Mucosa of rectum (tissue), 2 donors: ENCODE data around the gene ZNF85.
A peak's percentile ranks its signal among the peaks of the same experiment; 100 is the strongest.
"Not testable (repeated sequence)": the region's sequence is repeated elsewhere in the genome, so short reads cannot be mapped to it uniquely, and the experiment has no call there.

Source experiments
- H3K27ac ChIP-seq, 2 donors: one replicate each; pipeline ENCODE4 v1.7.0; 2013; ENCODE audit warnings: inconsistent platforms in 2 of 2, low read depth in 2 of 2, low read length in 2 of 2
- H3K27me3 ChIP-seq, 2 donors: one replicate each; pipeline ENCODE4 v1.7.0; 2013; ENCODE audit warnings: low read length in 2 of 2; ENCODE audit not compliant: control insufficient read depth in 2 of 2, insufficient read depth in 2 of 2
- H3K36me3 ChIP-seq, 2 donors: one replicate each; pipeline ENCODE4 v1.7.0; 2013; ENCODE audit warnings: low read length in 2 of 2; ENCODE audit not compliant: control insufficient read depth in 2 of 2, insufficient read depth in 2 of 2
- H3K4me1 ChIP-seq, 2 donors: one replicate each; pipeline ENCODE4 v1.7.0; 2013; ENCODE audit warnings: low read length in 2 of 2, mild to moderate bottlenecking in 1 of 2; ENCODE audit not compliant: control insufficient read depth in 2 of 2, insufficient read depth in 2 of 2
- H3K4me3 ChIP-seq, 2 donors: one replicate each; pipeline ENCODE4 v1.7.0; 2013; ENCODE audit warnings: low read length in 2 of 2
- H3K9ac ChIP-seq, 2 donors: one replicate each; pipeline ENCODE4 v1.7.0; 2013; ENCODE audit warnings: low read length in 2 of 2, low read depth in 1 of 2, mild to moderate bottlenecking in 1 of 2
- H3K9me3 ChIP-seq, 2 donors: one replicate each; pipeline ENCODE4 v1.7.0; 2013; ENCODE audit warnings: low read length in 2 of 2; ENCODE audit not compliant: control insufficient read depth in 2 of 2
- donor health status: healthy.
- donor health status: Normal muscosa, but diverticular disease.

Gene ZNF85

GRCh38 chr19:20923077-20923871 is at the start of gene ZNF85:
ZNF85 (plus strand) TSS chr19:20923251; CDS start chr19:20923401, 150 bp downstream.
- peak within 1 kb of the TSS; percentile 86 to 97 for H3K4me3 ChIP-seq
- no peaks in the 10 kb centered on the region for H3K27me3 ChIP-seq
- H3K4me1 ChIP-seq: no peaks in the 10 kb centered on the region
- no peaks in the 10 kb centered on the region for H3K9me3 ChIP-seq
- peak within 1 kb of the TSS; percentile 83 to 85 for H3K9ac ChIP-seq
- peak within 1 kb of the TSS; percentile 81 to 85 for H3K27ac ChIP-seq
- H3K36me3 ChIP-seq: no peaks in the 10 kb centered on the region

GRCh38 chr19:20879501-20879900 is 43.5 kb upstream of the ZNF85 start:
- no peak overlapping the region for H3K9ac ChIP-seq
- H3K9me3 ChIP-seq: peaks cover 21 to 61% of the 10 kb centered on the region in 2 donors
- H3K27ac ChIP-seq: no peak overlapping the region
- H3K27me3 ChIP-seq: no peaks in the 10 kb centered on the region
- no peaks in the 10 kb centered on the region for H3K36me3 ChIP-seq
- no peaks in the 10 kb centered on the region for H3K4me1 ChIP-seq
- H3K4me3 ChIP-seq: no peak overlapping the region

GRCh38 chr19:20912973-20913372 is 10.1 kb upstream of the ZNF85 start:
- Histone ChIP-seq H3K9ac (no peak overlapping the region), H3K27me3 (no peaks in the 10 kb centered on the region), H3K27ac (no peak overlapping the region), H3K4me1 (no peaks in the 10 kb centered on the region), H3K36me3 (no peaks in the 10 kb centered on the region), H3K4me3 (no peak overlapping the region), H3K9me3 (peaks cover 3 to 21% of the 10 kb centered on the region in 2 donors)

GRCh38 chr19:20925481-20925880 is 2.4 kb downstream of the ZNF85 start:
- no peaks in the 10 kb centered on the region for H3K36me3 ChIP-seq
- H3K27me3 ChIP-seq: no peaks in the 10 kb centered on the region
- no peak overlapping the region for H3K4me3 ChIP-seq
- H3K9me3 ChIP-seq: no peaks in the 10 kb centered on the region
- H3K4me1 ChIP-seq: no peaks in the 10 kb centered on the region
- H3K9ac ChIP-seq: no peak overlapping the region
- no peak overlapping the region for H3K27ac ChIP-seq

GRCh38 chr19:20926796-20927195 is 3.7 kb downstream of the ZNF85 start:
- Histone ChIP-seq H3K9me3 (no peaks in the 10 kb centered on the region), H3K9ac (no peak overlapping the region), H3K4me1 (no peaks in the 10 kb centered on the region)

GRCh38 chr19:20928371-20928770 is 5.3 kb downstream of the ZNF85 start:
- Histone ChIP-seq H3K9ac (no peak overlapping the region), H3K36me3 (no peaks in the 10 kb centered on the region), H3K4me1 (no peaks in the 10 kb centered on the region), H3K27me3 (no peaks in the 10 kb centered on the region), H3K4me3 (no peak overlapping the region), H3K9me3 (no peaks in the 10 kb centered on the region), H3K27ac (no peak overlapping the region)

More at GRCh38 chr19:20926796-20927195, 3.7 kb downstream of the ZNF85 start:
- Histone ChIP-seq H3K36me3 (no peaks in the 10 kb centered on the region), H3K27ac (no peak overlapping the region), H3K27me3 (no peaks in the 10 kb centered on the region), H3K4me3 (no peak overlapping the region)

- H3K4me3 ChIP-seq, H3K27ac ChIP-seq, H3K27me3 ChIP-seq, H3K9me3 ChIP-seq, H3K9ac ChIP-seq, H3K4me1 ChIP-seq: not testable (repeated sequence)
- H3K36me3 ChIP-seq: peaks cover 4 to 14% of the 10 kb centered on the region in 2 donors
Measured at GRCh38 chr19:20936322-20936947, 13.4 kb downstream of the ZNF85 start.

- not testable (repeated sequence) for H3K27me3 ChIP-seq, H3K9ac ChIP-seq, H3K4me1 ChIP-seq, H3K9me3 ChIP-seq, H3K27ac ChIP-seq, H3K4me3 ChIP-seq, H3K36me3 ChIP-seq
Measured at GRCh38 chr19:20952561-20953095, 29.6 kb downstream of the ZNF85 start.

- Histone ChIP-seq H3K4me1 (no peaks in the 10 kb centered on the region), H3K27ac (no peak overlapping the region), H3K27me3 (no peaks in the 10 kb centered on the region), H3K4me3 (no peak overlapping the region), H3K9me3 (no peaks in the 10 kb centered on the region), H3K9ac (no peak overlapping the region), H3K36me3 (no peaks in the 10 kb centered on the region)
Measured at GRCh38 chr19:20964798-20965197, 41.7 kb downstream of the ZNF85 start.

- Histone ChIP-seq H3K27ac (no peak overlapping the region), H3K27me3 (no peaks in the 10 kb centered on the region), H3K4me1 (no peaks in the 10 kb centered on the region), H3K4me3 (no peak overlapping the region), H3K36me3 (no peaks in the 10 kb centered on the region), H3K9me3 (peaks cover 4 to 5% of the 10 kb centered on the region in 2 donors), H3K9ac (no peak overlapping the region)
Measured at GRCh38 chr19:20968092-20968491, 45.0 kb downstream of the ZNF85 start.
